GM23338 (cell line): ENCODE data around the gene HTR1E. TPM values are rescaled to one million over a fixed set of nuclear protein-coding genes. Genes with fewer than 3 reads are reported as not detected.
A peak's percentile ranks its signal among the peaks of the same experiment; 100 is the strongest.

Source experiments
- ATAC-seq: fragments of 200-7000 bp; cut with Tn5 transposase; 3 replicates; pipeline ENCODE4 v1.9.1; 2020
- DNase-seq: peaks from one replicate; pipeline ENCODE4 v3.0.0-alpha.2; 2015; ENCODE audit warnings: low spot score
- H2AFZ ChIP-seq: fragments of 200-600 bp; sonication (generic); 2 replicates; pipeline ENCODE4 v1.8.0; 2016; ENCODE audit warnings: antibody characterized with exemption, mild to moderate bottlenecking, moderate library complexity
- H3F3A ChIP-seq: fragments of 200-600 bp; sonication (generic); replicated peaks from 2 replicates; pipeline ENCODE4 v1.8.0; 2017; ENCODE audit warnings: antibody characterized with exemption, mixed run types, low read depth
- H3K27ac ChIP-seq: fragments of 200-600 bp; sonication (generic); 2 replicates; pipeline ENCODE4 v1.6.1; 2016; ENCODE audit warnings: low read depth
- H3K27me3 ChIP-seq: fragments of 200-600 bp; sonication (generic); 2 replicates; pipeline ENCODE4 v1.8.0; 2016; ENCODE audit warnings: mild to moderate bottlenecking, mixed run types, moderate library complexity; ENCODE audit not compliant: insufficient read depth
- H3K36me3 ChIP-seq: fragments of 200-600 bp; sonication (generic); 2 replicates; pipeline ENCODE4 v1.8.0; 2016; ENCODE audit warnings: mild to moderate bottlenecking; ENCODE audit not compliant: insufficient read depth
- H3K4me1 ChIP-seq: fragments of 200-600 bp; sonication (generic); 2 replicates; pipeline ENCODE4 v1.8.0; 2016; ENCODE audit warnings: mild to moderate bottlenecking, moderate library complexity; ENCODE audit not compliant: insufficient read depth
- H3K4me2 ChIP-seq: fragments of 200-600 bp; sonication (generic); 2 replicates; pipeline ENCODE4 v1.7.1; 2017; ENCODE audit warnings: mixed run types
- H3K4me3 ChIP-seq: fragments of 200-600 bp; sonication (generic); 2 replicates; pipeline ENCODE4 v1.6.1; 2016; ENCODE audit warnings: mixed run types
- H3K79me2 ChIP-seq: fragments of 200-600 bp; sonication (generic); replicated peaks from 2 replicates; pipeline ENCODE4 v1.8.0; 2017; ENCODE audit warnings: mild to moderate bottlenecking; ENCODE audit not compliant: insufficient read depth
- H3K9me2 ChIP-seq: fragments of 200-600 bp; sonication (generic); 2 replicates; pipeline ENCODE4 v1.8.0; 2017; ENCODE audit not compliant: insufficient read depth
- H4K20me1 ChIP-seq: fragments of 200-600 bp; sonication (generic); replicated peaks from 2 replicates; pipeline ENCODE4 v1.8.0; 2017; ENCODE audit warnings: mild to moderate bottlenecking; ENCODE audit not compliant: insufficient read depth
- H3K27ac Mint-ChIP-seq: 2 replicates; pipeline ENCODE4 v1.8.0; 2020; ENCODE audit warnings: inconsistent platforms, mild to moderate bottlenecking, moderate library complexity, mixed read lengths
- H3K27me3 Mint-ChIP-seq: 3 replicates; pipeline ENCODE4 v1.8.0; 2022; ENCODE audit warnings: low read depth, mild to moderate bottlenecking, moderate library complexity, mixed read lengths, inconsistent platforms; ENCODE audit not compliant: insufficient read depth, poor library complexity
- H3K36me3 Mint-ChIP-seq: 3 replicates; pipeline ENCODE4 v1.8.0; 2021; ENCODE audit warnings: low read depth, mild to moderate bottlenecking, inconsistent platforms, moderate library complexity, mixed read lengths
- H3K4me1 Mint-ChIP-seq: 3 replicates; pipeline ENCODE4 v1.8.0; 2020; ENCODE audit warnings: mild to moderate bottlenecking, inconsistent platforms, mixed read lengths
- H3K4me3 Mint-ChIP-seq: 3 replicates; pipeline ENCODE4 v1.8.0; 2021; ENCODE audit warnings: moderate library complexity, mild to moderate bottlenecking, inconsistent platforms, mixed read lengths
- H3K9me3 Mint-ChIP-seq: 3 replicates; pipeline ENCODE4 v1.8.0; 2020; ENCODE audit warnings: moderate library complexity, mild to moderate bottlenecking, inconsistent platforms, mixed read lengths
- CTCF ChIP-seq, 2 experiments: fragments of 200-600 bp in 1 of 2; sonication (generic) in 1 of 2; conservative IDR thresholded peaks; 2 replicates each; pipeline versions ENCODE4 v1.5.1 to v1.6.1; 2016 to 2017; ENCODE audit warnings: antibody characterized with exemption in 2 of 2, low read depth in 2 of 2, mild to moderate bottlenecking in 2 of 2, moderate library complexity in 1 of 2
- ETS1 ChIP-seq: IDR thresholded peaks from 2 replicates; pipeline ENCODE4 v1.6.1; 2016; ENCODE audit warnings: antibody characterized with exemption
- EZH2 ChIP-seq: fragments of 200-600 bp; sonication (generic); IDR thresholded peaks from one replicate; pipeline ENCODE4 v1.8.0; 2017; ENCODE audit warnings: antibody characterized with exemption, mild to moderate bottlenecking, low read depth; ENCODE audit not compliant: unreplicated experiment
- NANOG ChIP-seq: IDR thresholded peaks from 2 replicates; pipeline ENCODE4 v1.6.1; 2016; ENCODE audit warnings: antibody characterized with exemption, borderline replicate concordance
- POLR2AphosphoS5 ChIP-seq: IDR thresholded peaks from 2 replicates; pipeline ENCODE4 v1.6.1; 2016; ENCODE audit warnings: antibody characterized with exemption, low read depth
- REST ChIP-seq: IDR thresholded peaks from one replicate; pipeline ENCODE4 v1.6.1; 2018; ENCODE audit warnings: antibody characterized with exemption; ENCODE audit not compliant: unreplicated experiment
- ZNF114 ChIP-seq: fragments of 250-450 bp; sonication (Bioruptor Pico); IDR thresholded peaks from 2 replicates; pipeline ENCODE4 v1.5.0; 2020; ENCODE audit warnings: mild to moderate bottlenecking, moderate library complexity
- ZNF331 ChIP-seq: fragments of 250-450 bp; sonication (Bioruptor Pico); IDR thresholded peaks from 2 replicates; pipeline ENCODE4 v1.5.0; 2020; ENCODE audit warnings: low read depth, mild to moderate bottlenecking, moderate library complexity
- polyA plus RNA-seq: library from polyadenylated mRNA; unstranded; fragments of >200 nt; fragmentation: Nextera tagmentation; extraction: Ambion mirVana; gene quantifications from 2 replicates; pipeline ENCODE4 v1.2.1, GENCODE V29; 2016
- total RNA-seq: library from RNA; depleted of rRNA; stranded (reverse); fragments of >200 nt; shearing (Covaris generic); gene quantifications from 2 replicates; pipeline ENCODE4 v1.2.3, GENCODE V29; 2014

Gene HTR1E
- total and polyA plus RNA-seq, 2 experiments from 2014 or later, result not detected

DNA sequence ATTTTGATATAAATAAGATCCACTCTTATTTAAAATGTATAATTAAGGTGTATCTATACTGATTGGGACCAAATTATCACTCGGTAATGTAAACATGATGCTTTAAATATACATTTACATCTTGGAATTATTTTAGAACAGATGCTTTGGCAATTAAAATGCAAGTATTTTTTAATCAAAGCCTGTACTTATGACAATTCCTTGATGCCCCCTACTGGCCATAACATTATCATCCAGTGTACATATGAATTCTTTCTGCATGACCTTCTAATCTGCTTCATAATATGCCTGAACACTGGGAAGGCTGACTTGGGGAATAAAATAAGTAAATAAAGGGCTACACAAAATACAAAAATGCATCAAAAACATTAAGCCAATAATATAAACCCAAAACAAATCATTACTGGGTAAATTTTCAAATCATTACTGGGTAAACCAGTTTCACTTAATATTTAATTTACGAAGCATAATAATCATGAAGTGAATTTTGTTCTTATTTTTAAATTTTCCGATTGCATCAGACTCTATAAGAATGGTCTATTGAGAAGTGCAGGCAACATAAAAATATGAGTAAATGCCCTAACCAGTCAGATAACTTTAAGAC is 92.5 kb downstream of the HTR1E start:
- Mint-ChIP-seq H3K27ac (no peak overlapping the region), H3K4me3 (no peak overlapping the region), H3K9me3 (peaks cover 15% of the 10 kb centered on the region; the same call in 2 of the 3 replicates), H3K4me1 (no peaks in the 10 kb centered on the region), H3K27me3 (no peaks in the 10 kb centered on the region), H3K36me3 (no peaks in the 10 kb centered on the region)
- Histone ChIP-seq H3K36me3 (no peaks in the 10 kb centered on the region), H3K9me2 (no peaks in the 10 kb centered on the region), H4K20me1 (no peaks in the 10 kb centered on the region), H3K4me1 (no peaks in the 10 kb centered on the region), H3K27ac (no peak overlapping the region), H3K79me2 (no peaks in the 10 kb centered on the region), H3F3A (no peaks in the 10 kb centered on the region), H3K27me3 (no peaks in the 10 kb centered on the region), H2AFZ (no peak overlapping the region), H3K4me2 (no peak overlapping the region), H3K4me3 (no peak overlapping the region)
- ATAC-seq (no peak), DNase-seq (peak; percentile 28)
- TF ChIP-seq POLR2AphosphoS5 (no peak), CTCF (conservative IDR thresholded peaks at IDR 0.05; ENCODE audit: low read depth in 2 of 2) (peak; percentile 61 to 79)

DNA sequence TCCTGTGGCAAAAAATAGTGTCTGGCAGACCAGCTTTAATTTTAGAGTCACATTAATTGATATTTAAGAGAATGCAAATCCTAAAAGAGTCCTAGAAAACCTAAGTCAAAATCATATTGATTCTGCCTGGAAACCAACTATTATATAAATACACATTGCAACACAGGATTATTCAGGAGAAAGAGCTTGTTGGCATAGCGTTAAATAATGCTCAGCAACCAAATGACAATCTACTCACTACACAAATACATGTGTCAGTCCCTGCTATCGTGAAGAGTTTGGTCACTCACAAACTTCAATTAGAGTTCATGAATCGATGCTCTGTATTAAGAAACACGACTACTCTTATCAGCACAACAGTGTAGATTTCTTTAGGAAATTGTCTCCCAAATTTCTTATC is 103.4 kb downstream of the HTR1E start:
- H3K4me3 Mint-ChIP-seq, result no peak overlapping the region
- no peaks in the 10 kb centered on the region for H3K4me1 ChIP-seq
- H3K4me2 ChIP-seq, result no peak overlapping the region
- no peaks in the 10 kb centered on the region for H3K4me1 Mint-ChIP-seq
- H3K27me3 Mint-ChIP-seq, result peaks cover 2% of the 10 kb centered on the region
- no peaks in the 10 kb centered on the region for H3F3A ChIP-seq
- no peak overlapping the region for H3K27ac ChIP-seq
- H3K9me2 ChIP-seq, result peaks cover 7% of the 10 kb centered on the region; the same call in 1 of the 2 replicates
- no peak for DNase-seq
- TF ChIP-seq ZNF331 (CRISPR knock-in tag), result no peak
- peaks cover 7% of the 10 kb centered on the region for H3K9me3 Mint-ChIP-seq
- H3K79me2 ChIP-seq, result no peaks in the 10 kb centered on the region
- no peaks in the 10 kb centered on the region for H3K27me3 ChIP-seq
- ATAC-seq, result no peak
- no peak overlapping the region for H3K4me3 ChIP-seq
- H4K20me1 ChIP-seq, result no peaks in the 10 kb centered on the region
- H3K36me3 Mint-ChIP-seq, result peaks cover 4% of the 10 kb centered on the region; the same call in 2 of the 3 replicates
- no peak overlapping the region for H2AFZ ChIP-seq
- H3K27ac Mint-ChIP-seq, result no peak overlapping the region
- no peaks in the 10 kb centered on the region for H3K36me3 ChIP-seq

DNA sequence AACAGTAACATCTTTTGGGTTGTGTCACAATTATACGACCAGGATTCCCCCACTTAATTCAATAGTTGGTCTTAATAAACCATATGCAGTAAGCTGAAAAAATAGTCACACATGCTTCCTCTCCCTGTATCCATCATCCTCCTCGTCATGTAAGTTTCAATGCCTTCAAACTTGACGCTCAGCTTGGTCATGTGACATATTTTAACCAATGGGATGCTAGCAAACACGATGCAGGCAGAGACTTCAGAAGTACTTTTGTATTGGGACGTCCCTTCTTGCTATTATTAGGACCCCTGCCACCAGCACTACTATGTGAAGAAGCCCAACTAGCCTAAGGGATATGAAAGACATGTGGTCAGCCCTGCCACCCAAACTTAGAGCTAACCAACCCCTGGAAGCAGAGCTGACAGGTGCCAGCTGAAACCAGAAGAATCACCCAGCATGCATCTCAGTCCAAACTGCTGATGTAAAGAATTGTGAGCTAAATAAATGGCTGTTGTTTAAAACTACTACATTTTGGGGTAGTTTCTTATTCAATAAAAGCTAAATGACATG is 108.3 kb downstream of the HTR1E start:
- Histone ChIP-seq H4K20me1 (no peaks in the 10 kb centered on the region), H3K4me3 (no peak overlapping the region), H2AFZ (no peak overlapping the region), H3K27ac (no peak overlapping the region), H3K4me1 (no peaks in the 10 kb centered on the region), H3K27me3 (no peaks in the 10 kb centered on the region), H3F3A (no peaks in the 10 kb centered on the region), H3K36me3 (no peaks in the 10 kb centered on the region), H3K4me2 (no peak overlapping the region), H3K9me2 (peaks cover 4% of the 10 kb centered on the region; the same call in 1 of the 2 replicates), H3K79me2 (no peaks in the 10 kb centered on the region)
- H3K4me3 Mint-ChIP-seq, result no peak overlapping the region
- no peaks in the 10 kb centered on the region; the same call in 2 of the 3 replicates for H3K9me3 Mint-ChIP-seq
- no peak for ATAC-seq
- no peaks in the 10 kb centered on the region for H3K27me3 Mint-ChIP-seq
- no peak overlapping the region for H3K27ac Mint-ChIP-seq
- no peaks in the 10 kb centered on the region for H3K36me3 Mint-ChIP-seq
- H3K4me1 Mint-ChIP-seq, result no peaks in the 10 kb centered on the region
- no peak for DNase-seq
- TF ChIP-seq ETS1, result no peak
- TF ChIP-seq EZH2, result no peak
- no peak for TF ChIP-seq ZNF331 (CRISPR knock-in tag)
- TF ChIP-seq CTCF (conservative IDR thresholded peaks at IDR 0.05; ENCODE audit: low read depth in 2 of 2), result no peak
- no peak for TF ChIP-seq REST
- no peak for TF ChIP-seq ZNF114
- TF ChIP-seq NANOG, result no peak
